ENCODE data around the gene DNAJB13.

Gene DNAJB13

GRCh38 chr11:73990730-73991129, 39.9 kb downstream of the DNAJB13 start:
- DNase-seq (ENCODE audit: low read depth) = no peak
- H3K4me3 ChIP-seq (ENCODE audit: low read length) = no peak overlapping the region
- no peak for TF ChIP-seq CTCF (IDR thresholded peaks at IDR 0.05; ENCODE audit: insufficient read depth, low read depth, low read length, missing control alignments)

- TF ChIP-seq CTCF (IDR thresholded peaks at IDR 0.05; ENCODE audit: insufficient read depth, low read depth, low read length, missing control alignments) = no peak
- DNase-seq (ENCODE audit: low read depth) = no peak
- no peak overlapping the region for H3K4me3 ChIP-seq (ENCODE audit: low read length)
These were observed 40.7 kb downstream of the DNAJB13 start for GRCh38 chr11:73991471-73992006.

- TF ChIP-seq CTCF (IDR thresholded peaks at IDR 0.05; ENCODE audit: insufficient read depth, low read depth, low read length, missing control alignments) = no peak
- DNase-seq (ENCODE audit: low read depth) = no peak
- H3K4me3 ChIP-seq (ENCODE audit: low read length) = no peak overlapping the region
These were observed 44.4 kb downstream of the DNAJB13 start for GRCh38 chr11:73995247-73995646.

- H3K4me3 ChIP-seq (ENCODE audit: low read length) = no peak overlapping the region
- no peak for TF ChIP-seq CTCF (IDR thresholded peaks at IDR 0.05; ENCODE audit: insufficient read depth, low read depth, low read length, missing control alignments)
- DNase-seq (ENCODE audit: low read depth) = no peak
These were observed 44.9 kb downstream of the DNAJB13 start for GRCh38 chr11:73995731-73996130.

- no peak for DNase-seq (ENCODE audit: low read depth)
- TF ChIP-seq CTCF (IDR thresholded peaks at IDR 0.05; ENCODE audit: insufficient read depth, low read depth, low read length, missing control alignments) = no peak
- H3K4me3 ChIP-seq (ENCODE audit: low read length) = no peak overlapping the region
These were observed 45.4 kb downstream of the DNAJB13 start for GRCh38 chr11:73996161-73996747.

- H3K4me3 ChIP-seq (ENCODE audit: low read length) = no peak overlapping the region
- no peak for TF ChIP-seq CTCF (IDR thresholded peaks at IDR 0.05; ENCODE audit: insufficient read depth, low read depth, low read length, missing control alignments)
- DNase-seq (ENCODE audit: low read depth) = no peak
These were observed 46.4 kb downstream of the DNAJB13 start for GRCh38 chr11:73997120-73997770.

Data from epithelial cell of esophagus (primary cell).